OCI-LY1 (cell line): Measurements from ENCODE around the gene SLC22A15.

Experiments used
- H2AFZ ChIP-seq: fragments of 200-600 bp; sonication (generic), shearing (Covaris generic); 2 replicates; pipeline ENCODE4 v1.6.0; 2014; ENCODE audit warnings: antibody characterized with exemption, mild to moderate bottlenecking, low read length
- H3F3A ChIP-seq: fragments of 200-600 bp; sonication (generic), shearing (Covaris generic); 2 replicates; pipeline ENCODE4 v1.6.0; 2014; ENCODE audit warnings: mild to moderate bottlenecking, antibody characterized with exemption, low read length, moderate library complexity; ENCODE audit not compliant: insufficient read depth
- H3K27ac ChIP-seq: fragments of 200-600 bp; sonication (generic); 2 replicates; pipeline ENCODE4 v1.5.1; 2014; ENCODE audit warnings: low read length, mixed run types, mild to moderate bottlenecking, low read depth; ENCODE audit not compliant: poor library complexity, severe bottlenecking
- H3K27me3 ChIP-seq: fragments of 200-600 bp; sonication (generic); 2 replicates; pipeline ENCODE4 v1.6.0; 2014; ENCODE audit warnings: antibody characterized with exemption, mild to moderate bottlenecking, low read length, moderate library complexity; ENCODE audit not compliant: insufficient read depth
- H3K36me3 ChIP-seq: fragments of 200-600 bp; sonication (generic); 2 replicates; pipeline ENCODE4 v1.6.1; 2014; ENCODE audit warnings: mild to moderate bottlenecking, antibody characterized with exemption, low read length, moderate library complexity, mixed read lengths; ENCODE audit not compliant: insufficient read depth
- H3K4me1 ChIP-seq: fragments of 200-600 bp; sonication (generic); 2 replicates; pipeline ENCODE4 v1.5.1; 2014; ENCODE audit warnings: mild to moderate bottlenecking, low read length, moderate library complexity; ENCODE audit not compliant: insufficient read depth, severe bottlenecking
- H3K4me2 ChIP-seq: fragments of 200-600 bp; sonication (generic), shearing (Covaris generic); 2 replicates; pipeline ENCODE4 v1.6.1; 2014; ENCODE audit warnings: low read length
- H3K4me3 ChIP-seq: fragments of 200-600 bp; sonication (generic); 2 replicates; pipeline ENCODE4 v1.5.1; 2014; ENCODE audit warnings: low read length, low read depth, mild to moderate bottlenecking, mixed read lengths; ENCODE audit not compliant: poor library complexity, severe bottlenecking
- H3K79me2 ChIP-seq: fragments of 200-600 bp; shearing (Covaris generic); 2 replicates; pipeline ENCODE4 v1.6.1; 2016; ENCODE audit warnings: mixed run types, low read length, mixed read lengths; ENCODE audit not compliant: insufficient read depth
- H3K9ac ChIP-seq: fragments of 200-600 bp; sonication (generic), shearing (Covaris generic); 2 replicates; pipeline ENCODE4 v1.6.1; 2014; ENCODE audit warnings: mild to moderate bottlenecking, low read length, mixed read lengths
- H3K9me2 ChIP-seq: fragments of 200-600 bp; sonication (generic), shearing (Covaris generic); 2 replicates; pipeline ENCODE4 v1.6.1; 2014; ENCODE audit warnings: low read depth, mild to moderate bottlenecking, low read length, mixed read lengths
- H3K9me3 ChIP-seq: fragments of 200-600 bp; shearing (Covaris generic); 2 replicates; pipeline ENCODE4 v1.6.1; 2014; ENCODE audit warnings: low read length, mixed read lengths
- H4K20me1 ChIP-seq: fragments of 200-600 bp; sonication (generic), shearing (Covaris generic); 2 replicates; pipeline ENCODE4 v1.6.0; 2016; ENCODE audit warnings: mild to moderate bottlenecking, low read length; ENCODE audit not compliant: insufficient read depth
- CTCF ChIP-seq: fragments of 200-600 bp; sonication (generic), shearing (Covaris generic); IDR thresholded peaks from 2 replicates; pipeline ENCODE4 v1.5.1; 2017; ENCODE audit warnings: mild to moderate bottlenecking, antibody characterized with exemption, low read length, moderate library complexity, mixed read lengths
- EZH2 ChIP-seq: fragments of 200-600 bp; sonication (generic), shearing (Covaris generic); IDR thresholded peaks from 2 replicates; pipeline ENCODE4 v1.8.0; 2017; ENCODE audit warnings: borderline replicate concordance, mixed run types, mild to moderate bottlenecking, antibody characterized with exemption, low read length, moderate library complexity, mixed read lengths

Gene SLC22A15

GRCh38 chr1:116020668-116021272 is 44.5 kb downstream of the SLC22A15 start:
- Histone ChIP-seq H3K9me2 (no peaks in the 10 kb centered on the region), H3K4me3 (no peak overlapping the region), H4K20me1 (no peaks in the 10 kb centered on the region), H2AFZ (no peak overlapping the region), H3K9me3 (no peaks in the 10 kb centered on the region), H3K4me2 (no peak overlapping the region), H3K4me1 (no peaks in the 10 kb centered on the region), H3K27ac (no peak overlapping the region), H3K27me3 (no peaks in the 10 kb centered on the region), H3K36me3 (no peaks in the 10 kb centered on the region), H3F3A (no peaks in the 10 kb centered on the region), H3K79me2 (no peaks in the 10 kb centered on the region), H3K9ac (no peak overlapping the region)
- TF ChIP-seq CTCF (peak; percentile 62), EZH2 (no peak)

DNA sequence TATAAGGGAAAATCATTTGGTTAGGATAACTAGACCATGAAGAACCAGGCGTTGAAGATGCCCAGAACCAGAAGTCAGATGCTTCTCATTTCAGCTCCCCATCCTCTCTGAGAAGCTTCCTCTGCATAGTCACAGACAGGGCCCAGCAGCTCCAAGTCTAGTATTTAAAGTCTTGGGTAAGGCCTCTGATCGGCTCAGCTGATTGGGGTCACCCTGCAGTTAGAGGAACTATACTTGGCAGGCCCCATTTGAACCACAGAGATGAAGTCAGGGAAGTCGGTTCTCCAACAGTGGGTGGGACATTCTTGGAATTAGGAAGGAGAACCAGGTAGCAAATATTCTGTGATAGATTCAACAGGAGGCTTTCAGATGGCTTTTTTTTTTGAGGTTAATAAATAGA is 48.3 kb downstream of the SLC22A15 start:
- H4K20me1 ChIP-seq: no peaks in the 10 kb centered on the region
- no peaks in the 10 kb centered on the region for H3F3A ChIP-seq
- H3K4me3 ChIP-seq: no peak overlapping the region
- no peaks in the 10 kb centered on the region for H3K27me3 ChIP-seq
- H3K36me3 ChIP-seq: no peaks in the 10 kb centered on the region
- H3K4me1 ChIP-seq: no peaks in the 10 kb centered on the region
- no peaks in the 10 kb centered on the region for H3K79me2 ChIP-seq
- H3K9me2 ChIP-seq: no peaks in the 10 kb centered on the region
- no peak for TF ChIP-seq EZH2
- TF ChIP-seq CTCF: no peak
- H3K27ac ChIP-seq: no peak overlapping the region
- H3K9me3 ChIP-seq: no peaks in the 10 kb centered on the region
- H3K9ac ChIP-seq: no peak overlapping the region
- no peak overlapping the region for H2AFZ ChIP-seq
- no peak overlapping the region for H3K4me2 ChIP-seq

DNA sequence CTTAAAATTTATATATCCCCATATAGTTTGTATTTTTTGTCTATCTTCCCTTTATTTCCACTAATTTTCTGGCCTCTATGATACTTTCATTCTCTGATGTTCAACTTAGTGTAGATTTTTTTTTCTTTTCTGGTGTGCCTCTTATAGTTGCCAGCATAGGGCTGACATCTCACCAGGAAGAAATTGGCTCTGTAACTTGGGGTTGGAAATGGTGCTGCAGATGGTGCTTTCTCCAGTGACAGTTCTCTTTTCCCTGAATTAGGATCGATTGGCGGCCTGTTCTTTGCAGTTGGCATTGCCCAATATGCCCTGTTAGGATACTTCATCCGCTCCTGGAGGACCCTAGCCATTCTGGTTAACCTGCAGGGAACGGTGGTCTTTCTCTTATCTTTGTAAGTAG is 50.3 kb downstream of the SLC22A15 start:
- Histone ChIP-seq H3K27ac (no peak overlapping the region), H3K9me2 (no peaks in the 10 kb centered on the region)

More for the DNA sequence above, 50.3 kb downstream of the SLC22A15 start:
- Histone ChIP-seq H3K36me3 (no peaks in the 10 kb centered on the region), H3F3A (no peaks in the 10 kb centered on the region), H3K9me3 (no peaks in the 10 kb centered on the region), H3K4me3 (no peak overlapping the region), H3K4me1 (no peaks in the 10 kb centered on the region), H2AFZ (no peak overlapping the region), H3K9ac (no peak overlapping the region), H3K4me2 (no peak overlapping the region), H4K20me1 (no peaks in the 10 kb centered on the region), H3K79me2 (no peaks in the 10 kb centered on the region), H3K27me3 (no peaks in the 10 kb centered on the region)
- TF ChIP-seq CTCF (no peak), EZH2 (no peak)
